ENCODE measurements around the gene NME9. TPM values are rescaled to one million over a fixed set of nuclear protein-coding genes. Genes with fewer than 3 reads are reported as not detected.

The NME9 gene
- total RNA-seq, 1 experiment from 2014 or later, result not detected

DNA sequence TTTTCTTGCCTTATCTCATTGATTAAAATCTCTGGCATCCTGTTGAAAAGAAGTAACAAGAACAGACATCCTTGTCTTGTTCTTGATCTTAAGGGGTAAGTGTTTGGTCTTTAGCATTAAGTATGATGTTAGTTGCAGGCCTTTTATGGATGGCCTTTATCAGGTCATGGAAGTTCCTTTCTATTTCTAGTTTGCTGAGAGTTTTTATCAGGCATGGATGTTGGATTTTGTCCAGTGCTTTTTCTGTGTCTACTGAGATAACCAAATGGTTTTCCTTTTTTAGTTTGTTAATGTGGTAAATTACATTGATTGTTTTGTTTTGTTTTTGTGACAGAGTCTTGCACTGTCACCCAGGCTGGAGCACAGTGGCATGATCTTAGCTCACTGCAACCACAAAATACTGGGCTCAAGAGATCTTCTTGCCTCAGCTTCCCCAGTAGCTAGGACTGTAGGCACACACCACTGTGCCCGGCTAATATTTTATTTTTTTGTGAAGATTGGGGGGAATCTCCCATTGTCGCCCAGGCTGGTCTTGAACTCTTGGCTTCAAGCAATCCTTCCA, 45.0 kb upstream of the NME9 start:
- no peaks in the 10 kb centered on the region for H4K20me1 ChIP-seq (ENCODE audit: control insufficient read depth, insufficient read depth, insufficient read length)
- no peak overlapping the region for H2BK12ac ChIP-seq (ENCODE audit: insufficient read length, low read depth, low read length)
- no peak overlapping the region for H3K27ac ChIP-seq (ENCODE audit: insufficient read length, low read depth, low read length)
- peaks cover 6 to 10% of the 10 kb centered on the region in 2 experiments; a peak in 3 of 4 replicates for H3K4me1 Mint-ChIP-seq
- H3K4me2 ChIP-seq (ENCODE audit: insufficient read depth, insufficient read length, low read length), result no peak overlapping the region
- no peak overlapping the region for H4K5ac ChIP-seq (ENCODE audit: insufficient read length, low read depth, low read length)
- no peak overlapping the region for H3K14ac ChIP-seq (ENCODE audit: insufficient read depth, low read length)
- peaks cover 0 to 3% of the 10 kb centered on the region in 2 experiments; a peak in 1 of 5 replicates for H3K9me3 Mint-ChIP-seq
- no peak overlapping the region for H3K9ac ChIP-seq (ENCODE audit: extremely low read depth, insufficient read length, low read length)
- no peak for DNase-seq
- H3K9me3 ChIP-seq (ENCODE audit: control insufficient read depth, low read depth, low read length), result no peaks in the 10 kb centered on the region
- H3K79me1 ChIP-seq (ENCODE audit: insufficient read depth, low read depth, low read length, poor library complexity, severe bottlenecking), result no peaks in the 10 kb centered on the region
- H3K27me3 Mint-ChIP-seq (ENCODE audit: low read depth), result no peaks in the 10 kb centered on the region
- H3K79me2 ChIP-seq (ENCODE audit: insufficient read depth, low read length), result no peaks in the 10 kb centered on the region
- no peak overlapping the region for H2BK20ac ChIP-seq (ENCODE audit: low read depth, low read length, poor library complexity, severe bottlenecking)
- H2BK15ac ChIP-seq (ENCODE audit: low read depth, low read length), result no peak overlapping the region
- TF ChIP-seq, protein P1, sequence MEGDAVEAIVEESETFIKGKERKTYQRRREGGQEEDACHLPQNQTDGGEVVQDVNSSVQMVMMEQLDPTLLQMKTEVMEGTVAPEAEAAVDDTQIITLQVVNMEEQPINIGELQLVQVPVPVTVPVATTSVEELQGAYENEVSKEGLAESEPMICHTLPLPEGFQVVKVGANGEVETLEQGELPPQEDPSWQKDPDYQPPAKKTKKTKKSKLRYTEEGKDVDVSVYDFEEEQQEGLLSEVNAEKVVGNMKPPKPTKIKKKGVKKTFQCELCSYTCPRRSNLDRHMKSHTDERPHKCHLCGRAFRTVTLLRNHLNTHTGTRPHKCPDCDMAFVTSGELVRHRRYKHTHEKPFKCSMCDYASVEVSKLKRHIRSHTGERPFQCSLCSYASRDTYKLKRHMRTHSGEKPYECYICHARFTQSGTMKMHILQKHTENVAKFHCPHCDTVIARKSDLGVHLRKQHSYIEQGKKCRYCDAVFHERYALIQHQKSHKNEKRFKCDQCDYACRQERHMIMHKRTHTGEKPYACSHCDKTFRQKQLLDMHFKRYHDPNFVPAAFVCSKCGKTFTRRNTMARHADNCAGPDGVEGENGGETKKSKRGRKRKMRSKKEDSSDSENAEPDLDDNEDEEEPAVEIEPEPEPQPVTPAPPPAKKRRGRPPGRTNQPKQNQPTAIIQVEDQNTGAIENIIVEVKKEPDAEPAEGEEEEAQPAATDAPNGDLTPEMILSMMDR (conservative IDR thresholded peaks at IDR 0.05), result no peak
- H3K56ac ChIP-seq (ENCODE audit: insufficient read length, low read depth, low read length), result no peak overlapping the region
- no peak overlapping the region for H4K91ac ChIP-seq (ENCODE audit: insufficient read length, low read depth, low read length)
- H3K4ac ChIP-seq (ENCODE audit: low read depth, low read length), result no peak overlapping the region
- H2AFZ ChIP-seq (ENCODE audit: low read length), result no peak overlapping the region
- H3K23me2 ChIP-seq (ENCODE audit: insufficient read length, low read depth, low read length, poor library complexity, severe bottlenecking), result no peaks in the 10 kb centered on the region
- H3K4me3 Mint-ChIP-seq, result no peak overlapping the region
- WGBS (ENCODE audit: extremely low coverage, insufficient read length, low lambda C conversion rate), result no CpG with 5 or more reads among the region's 2 CpGs
- H3K23ac ChIP-seq (ENCODE audit: insufficient read length, low read depth, low read length), result no peak overlapping the region
- no peak overlapping the region for H3K27ac Mint-ChIP-seq
- no peak overlapping the region for H3K18ac ChIP-seq (ENCODE audit: insufficient read length, low read depth, low read length)
- H3K36me3 Mint-ChIP-seq (ENCODE audit: insufficient read depth in 1 of 3, low read depth in 3 of 3), result peaks cover 3 to 18% (median 7%) of the 10 kb centered on the region in 3 experiments; a peak in 6 of 7 replicates
- H3T11ph ChIP-seq (ENCODE audit: low read length), result no peak overlapping the region
- no peak overlapping the region for H2BK5ac ChIP-seq (ENCODE audit: insufficient read length, low read length)
- no peak overlapping the region for H2AK5ac ChIP-seq (ENCODE audit: insufficient read length, low read length)
- H2BK120ac ChIP-seq (ENCODE audit: low read depth, low read length, poor library complexity, severe bottlenecking), result no peak overlapping the region
- H4K8ac ChIP-seq (replicated peaks; ENCODE audit: insufficient read length, low read depth, low read length), result no peak overlapping the region
- no peaks in the 10 kb centered on the region for H3K27me3 ChIP-seq (ENCODE audit: insufficient read depth, low read length)
- H3K4me1 ChIP-seq (ENCODE audit: insufficient read depth, low read length), result no peaks in the 10 kb centered on the region
